SH-SY5Y (cell line): ENCODE results near the gene ZNF782.

Experiments
- GATA2 ChIP-seq: IDR thresholded peaks from 2 replicates; pipeline ENCODE4 v1.6.1; 2011; ENCODE audit warnings: mild to moderate bottlenecking, low read depth, low read length
- GATA3 ChIP-seq: IDR thresholded peaks from 2 replicates; pipeline ENCODE4 v1.6.1; 2011; ENCODE audit warnings: low read depth, mild to moderate bottlenecking, low read length, moderate library complexity

DNA sequence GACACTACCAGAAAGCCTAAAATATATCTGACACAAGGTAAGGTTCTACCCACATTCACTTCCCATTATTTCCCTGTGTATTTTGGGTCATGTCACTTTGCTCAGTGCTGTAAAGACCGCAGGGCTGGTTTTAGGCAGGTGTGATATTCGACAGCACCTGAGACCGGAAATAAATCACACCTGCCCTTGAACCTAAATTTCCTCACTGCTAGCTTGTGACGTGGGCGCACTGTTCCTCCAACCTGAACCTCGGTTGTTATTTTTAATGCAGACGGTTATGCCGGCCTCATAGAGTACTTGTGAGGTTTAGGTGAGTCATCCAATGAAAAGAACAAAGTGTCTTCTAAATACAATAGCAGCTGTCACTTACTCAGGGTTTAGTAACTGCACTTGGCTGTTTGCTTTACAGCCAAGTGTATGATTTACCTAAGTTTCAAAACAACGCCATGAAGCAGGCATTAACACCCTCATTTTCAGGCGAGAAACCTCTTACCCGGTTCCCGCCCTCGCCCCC lies 20.7 kb upstream of the ZNF782 start:
- TF ChIP-seq GATA2 (no peak), GATA3 (no peak)
